ENCODE results near the gene SIRPB2.
"Not testable (repeated sequence)": the region's sequence is repeated elsewhere in the genome, so short reads cannot be mapped to it uniquely, and the experiment has no call there.

Gene SIRPB2

GRCh38 chr20:1499528-1500420, 8.6 kb upstream of the SIRPB2 start:
- no peak for DNase-seq

GRCh38 chr20:1497371-1497770, 6.2 kb upstream of the SIRPB2 start:
- not testable (repeated sequence) for DNase-seq

- DNase-seq, result no peak
Observed at GRCh38 chr20:1496930-1497329, 5.7 kb upstream of the SIRPB2 start.

- DNase-seq, result no peak
Observed at GRCh38 chr20:1494436-1494835, 3.2 kb upstream of the SIRPB2 start.

GRCh38 chr20:1493536-1493935, 2.3 kb upstream of the SIRPB2 start:
- no peak for DNase-seq

GRCh38 chr20:1491860-1492642, 831 bp upstream of the SIRPB2 start:
- no peak for DNase-seq

GRCh38 chr20:1490643-1491195, 501 bp downstream of the SIRPB2 start:
- no peak for DNase-seq

- no peak for DNase-seq
Observed at GRCh38 chr20:1489764-1490436, 1.3 kb downstream of the SIRPB2 start.

GRCh38 chr20:1489325-1489724, 1.9 kb downstream of the SIRPB2 start:
- DNase-seq, result no peak

- no peak for DNase-seq
Observed at GRCh38 chr20:1486566-1486965, 4.7 kb downstream of the SIRPB2 start.

GRCh38 chr20:1484438-1485116, 6.6 kb downstream of the SIRPB2 start:
- no peak for DNase-seq

- DNase-seq, result no peak
Observed at GRCh38 chr20:1479831-1480595, 11.2 kb downstream of the SIRPB2 start.

- DNase-seq, result no peak
Observed at GRCh38 chr20:1478566-1478965, 12.7 kb downstream of the SIRPB2 start.

- no peak for DNase-seq
Observed at GRCh38 chr20:1477896-1478490, 13.2 kb downstream of the SIRPB2 start.

GRCh38 chr20:1474817-1475603, 16.2 kb downstream of the SIRPB2 start:
- no peak for DNase-seq

GRCh38 chr20:1474325-1474724, 16.9 kb downstream of the SIRPB2 start:
- no peak for DNase-seq

- DNase-seq, result no peak
Observed at GRCh38 chr20:1473246-1474220, 17.7 kb downstream of the SIRPB2 start.

GRCh38 chr20:1472556-1473245, 18.5 kb downstream of the SIRPB2 start:
- no peak for DNase-seq

GRCh38 chr20:1471242-1471641, 20.0 kb downstream of the SIRPB2 start:
- no peak for DNase-seq
